ENCODE measurements around the gene APOBEC3H.

Gene APOBEC3H

DNA sequence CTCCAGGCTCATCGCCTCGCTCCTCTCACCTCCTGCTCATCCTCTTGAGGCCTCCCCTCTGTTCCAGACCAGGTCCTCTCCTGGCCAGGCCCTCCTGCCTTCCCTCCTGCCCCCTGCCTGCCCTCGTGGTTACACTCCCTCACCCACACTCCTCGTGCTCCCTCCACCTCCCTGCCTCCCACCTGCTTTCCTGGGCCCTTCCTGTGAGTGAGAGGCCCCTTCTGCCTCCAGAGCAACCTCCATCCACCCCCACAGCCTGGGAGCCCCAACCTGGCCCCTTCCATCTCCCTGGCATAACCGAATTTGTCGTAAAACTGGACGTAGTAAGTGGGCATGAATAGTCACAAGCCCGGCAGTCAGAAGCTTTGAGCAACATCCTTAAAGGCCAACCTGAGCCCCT is 15.4 kb upstream of the APOBEC3H start:
- no peak for DNase-seq

DNA sequence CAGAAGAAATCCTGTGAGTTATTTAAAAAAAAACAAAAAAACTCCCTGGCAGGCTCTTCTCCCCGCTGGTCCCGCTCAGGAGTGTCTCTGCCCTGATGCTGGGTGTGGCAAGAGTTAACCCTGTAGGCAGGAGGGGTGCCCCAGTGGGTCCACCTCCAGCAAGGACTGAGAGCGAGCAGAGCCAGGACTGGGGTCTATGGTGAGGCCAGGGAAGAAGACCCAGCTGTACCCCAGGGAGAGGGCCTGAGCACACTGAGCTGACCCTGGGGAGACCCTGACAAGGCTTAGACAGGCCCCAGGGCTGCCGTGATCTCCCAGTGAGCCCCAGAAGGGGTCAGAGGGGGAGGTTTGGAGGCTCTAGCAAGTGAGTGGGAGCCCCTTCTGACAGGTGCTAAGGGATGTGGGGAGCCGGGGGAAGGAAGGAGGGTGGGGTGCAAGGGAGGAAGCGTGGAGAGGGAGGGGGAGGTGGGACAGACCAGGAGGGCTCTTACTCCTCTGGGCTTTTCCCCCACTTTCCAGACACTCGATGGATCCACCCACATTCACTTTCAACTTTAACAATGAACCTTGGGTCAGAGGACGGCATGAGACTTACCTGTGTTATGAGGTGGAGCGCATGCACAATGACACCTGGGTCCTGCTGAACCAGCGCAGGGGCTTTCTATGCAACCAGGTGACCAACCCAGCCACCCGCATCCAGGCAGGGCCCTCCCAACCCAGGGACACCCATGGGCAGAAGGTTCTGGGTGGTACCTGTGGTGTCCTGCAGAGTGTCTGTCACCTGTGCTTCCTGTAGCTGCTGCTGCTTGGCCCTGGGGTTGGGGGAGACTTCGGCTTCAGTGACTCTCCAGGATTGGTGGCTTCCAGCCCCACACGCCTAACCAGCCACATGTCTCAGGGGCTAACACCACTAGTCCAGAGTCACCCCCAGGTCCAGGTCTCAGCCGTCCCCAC is 13.6 kb upstream of the APOBEC3H start:
- no peak for DNase-seq

DNA sequence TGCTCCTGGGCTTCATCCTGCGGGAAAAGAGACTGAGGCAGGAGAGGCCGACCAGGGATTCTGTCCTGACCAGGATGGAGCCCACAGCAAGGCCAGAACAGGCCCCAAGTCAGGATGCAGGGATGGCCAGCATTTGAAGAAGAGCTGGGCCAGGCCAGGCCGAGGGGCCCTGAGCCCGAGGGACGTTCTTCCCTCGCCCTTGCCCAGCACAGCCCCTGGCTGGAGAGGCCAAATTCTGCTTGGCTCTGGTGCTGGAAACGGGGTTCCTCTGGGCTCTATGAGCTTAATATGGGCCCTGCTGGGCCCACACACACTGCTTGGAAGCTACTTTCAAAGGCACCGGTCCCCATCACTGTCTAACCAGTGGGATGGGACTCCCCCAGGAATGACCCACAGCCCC is 12.4 kb upstream of the APOBEC3H start:
- DNase-seq = no peak

DNA sequence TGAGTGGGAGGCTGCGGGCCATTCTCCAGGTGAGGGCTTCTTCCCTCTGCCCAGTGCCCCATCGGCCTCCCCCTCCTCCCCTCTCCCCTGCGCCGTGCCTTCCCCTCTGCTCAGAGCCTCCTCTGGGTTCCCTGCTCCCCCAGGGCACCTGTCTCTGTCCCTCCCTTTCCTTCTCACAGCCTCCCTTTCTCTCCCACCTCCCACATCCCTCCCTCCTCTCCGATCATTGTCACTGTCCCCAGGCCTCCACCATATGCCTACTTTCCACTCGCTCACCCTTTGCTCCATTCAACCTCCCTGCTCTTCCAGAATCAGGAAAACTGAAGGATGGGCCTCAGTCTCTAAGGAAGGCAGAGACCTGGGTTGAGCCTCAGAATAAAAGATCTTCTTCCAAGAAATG is 9.9 kb upstream of the APOBEC3H start:
- no peak for DNase-seq

DNA sequence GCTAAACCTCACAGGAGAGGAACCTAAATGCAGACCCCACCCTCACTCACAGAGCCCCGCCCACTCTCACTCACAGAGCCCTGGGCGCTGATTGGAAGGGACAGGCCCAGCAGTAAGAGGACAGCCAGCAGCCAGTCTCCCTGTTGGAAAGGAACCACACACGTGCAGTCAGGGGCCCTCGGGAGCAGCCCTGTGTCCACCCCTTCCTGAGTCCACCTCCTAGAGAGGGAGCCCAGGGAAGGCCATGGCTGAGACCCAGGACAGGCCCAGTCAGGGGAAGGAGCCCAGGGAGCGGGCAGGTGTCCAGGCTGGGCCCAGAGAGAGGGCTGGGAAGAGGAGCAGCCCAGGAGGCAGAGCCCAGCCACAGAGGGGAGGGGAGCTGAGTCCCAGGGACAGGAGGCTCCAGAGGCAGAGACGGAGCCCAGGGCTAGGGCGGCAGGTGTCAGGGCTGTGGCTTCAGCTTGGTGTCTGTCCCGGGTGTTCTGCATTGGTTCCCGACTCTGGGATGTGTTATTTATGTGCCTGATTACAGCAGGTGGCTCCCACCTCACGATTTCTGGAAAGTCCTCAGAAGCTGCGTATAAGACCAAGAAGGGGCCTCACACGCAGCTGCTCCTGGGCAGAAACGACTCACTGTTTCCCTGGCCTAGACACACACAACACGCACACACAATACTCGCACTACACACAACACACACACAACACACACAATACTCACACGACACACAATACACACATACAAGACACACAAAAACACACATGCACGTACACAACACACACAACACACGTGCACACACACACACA is 9.0 kb upstream of the APOBEC3H start:
- DNase-seq = peak; percentile 1

DNA sequence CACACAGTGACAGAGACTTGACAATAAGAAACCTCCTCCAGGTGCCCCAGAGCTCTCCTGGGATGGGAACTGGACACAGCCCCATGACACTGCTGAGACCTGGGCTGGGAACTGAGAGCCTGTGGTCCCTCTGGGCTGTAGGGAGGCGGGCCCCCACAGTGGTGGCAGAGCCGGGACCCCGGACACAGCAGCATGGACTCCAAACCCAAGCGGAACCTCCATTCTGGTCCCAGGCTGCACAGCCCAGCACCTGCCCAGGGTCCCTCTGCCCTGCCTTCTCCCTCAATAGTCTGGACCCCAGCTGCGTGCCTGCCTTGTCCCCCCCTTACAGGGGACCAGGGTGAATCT is 8.4 kb upstream of the APOBEC3H start:
- no peak for DNase-seq

DNA sequence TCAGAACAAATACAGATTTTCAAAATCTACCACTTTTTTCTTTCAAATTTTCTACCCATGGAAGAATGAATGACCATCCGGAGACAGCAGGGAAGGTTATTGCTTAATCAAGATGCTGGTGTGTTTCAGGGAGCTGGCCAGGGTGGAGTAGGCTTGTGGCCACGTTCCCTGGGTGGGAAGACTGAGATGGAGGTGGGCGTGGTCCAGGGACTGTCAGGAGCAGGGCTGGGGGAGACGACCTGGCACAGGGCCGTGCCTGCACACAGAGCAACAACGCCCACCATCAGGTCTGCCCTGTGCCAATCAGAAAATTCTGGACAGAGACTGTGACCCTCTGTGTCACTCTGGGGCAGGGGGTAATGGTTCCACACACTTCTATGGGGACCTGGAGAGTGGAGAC is 7.1 kb upstream of the APOBEC3H start:
- DNase-seq = no peak

DNA sequence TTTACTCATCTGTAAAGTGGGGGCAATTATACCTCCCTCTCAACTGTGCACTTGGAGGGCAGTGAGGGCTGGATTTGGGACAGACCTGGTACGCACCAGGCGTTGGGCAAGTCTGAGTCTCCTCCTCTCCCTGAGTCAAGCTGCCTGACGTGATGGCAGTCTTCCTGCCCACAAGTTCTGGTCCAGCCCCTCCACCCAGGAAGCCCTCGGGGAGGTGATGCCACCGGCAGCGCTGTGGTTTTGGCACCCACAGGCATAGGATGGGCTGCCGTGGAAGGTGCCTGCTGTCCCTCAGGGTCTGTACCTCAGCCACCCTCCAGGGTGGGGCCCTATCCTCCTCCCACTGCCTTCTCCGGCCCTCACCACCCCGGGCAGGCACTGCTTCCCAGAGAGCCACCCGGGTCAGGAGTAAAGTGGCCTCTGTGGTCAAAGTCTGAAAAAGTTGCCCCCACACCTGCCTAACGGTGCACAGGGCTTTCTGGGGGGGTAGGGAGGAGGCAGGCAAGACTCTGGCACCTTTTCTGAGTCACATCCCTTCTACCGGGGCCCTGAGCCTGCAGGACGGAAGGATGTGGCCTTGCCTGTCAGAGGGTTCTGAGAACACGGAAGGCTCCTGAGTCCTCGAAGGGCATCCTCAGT is 6.5 kb upstream of the APOBEC3H start:
- no peak for DNase-seq

DNA sequence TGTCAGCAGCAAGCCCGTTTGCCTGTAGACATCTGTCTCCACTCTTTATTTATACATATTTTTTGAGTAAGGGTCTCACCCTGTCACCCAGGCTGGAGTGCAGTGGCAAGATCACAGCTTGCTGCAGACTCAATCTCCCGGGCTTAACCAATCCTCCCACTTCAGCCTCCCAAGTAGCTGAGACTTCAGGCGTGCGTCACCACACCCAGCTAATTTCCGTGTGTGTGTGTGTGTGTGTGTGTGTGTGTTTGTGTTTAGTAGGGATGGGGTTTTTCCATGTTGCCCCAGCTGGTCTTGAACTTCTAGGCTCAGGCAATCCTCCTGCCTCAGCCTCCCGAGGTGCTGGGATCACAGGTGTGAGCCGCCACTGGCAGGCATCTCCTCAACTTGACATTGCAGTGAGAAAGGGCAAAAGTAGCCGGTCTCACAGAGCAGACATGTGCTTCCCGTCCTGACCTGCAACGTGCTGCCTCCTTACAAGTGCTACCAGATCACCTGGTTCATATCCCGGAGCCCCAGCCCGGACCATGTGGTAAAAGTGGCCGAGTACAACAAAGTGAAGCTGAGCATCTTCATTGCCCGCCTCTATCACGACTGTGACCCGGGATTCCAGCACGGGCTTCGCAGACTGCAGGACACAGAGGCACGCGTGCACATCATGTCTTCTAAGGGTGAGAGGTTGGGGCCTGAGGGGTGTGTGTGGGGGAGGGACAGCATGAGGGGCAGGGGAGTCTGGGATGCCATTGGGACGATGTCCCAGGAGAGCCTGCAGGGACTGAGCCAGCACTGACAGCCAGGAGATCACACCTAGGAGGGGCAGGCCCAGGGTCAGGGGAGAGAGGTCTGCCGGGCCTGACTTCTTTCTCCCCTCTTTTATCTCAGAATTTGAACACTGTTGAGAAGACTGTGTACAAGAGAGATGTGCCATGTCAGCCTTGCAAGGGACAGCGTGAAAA is 5.6 kb upstream of the APOBEC3H start:
- no peak for DNase-seq

DNA sequence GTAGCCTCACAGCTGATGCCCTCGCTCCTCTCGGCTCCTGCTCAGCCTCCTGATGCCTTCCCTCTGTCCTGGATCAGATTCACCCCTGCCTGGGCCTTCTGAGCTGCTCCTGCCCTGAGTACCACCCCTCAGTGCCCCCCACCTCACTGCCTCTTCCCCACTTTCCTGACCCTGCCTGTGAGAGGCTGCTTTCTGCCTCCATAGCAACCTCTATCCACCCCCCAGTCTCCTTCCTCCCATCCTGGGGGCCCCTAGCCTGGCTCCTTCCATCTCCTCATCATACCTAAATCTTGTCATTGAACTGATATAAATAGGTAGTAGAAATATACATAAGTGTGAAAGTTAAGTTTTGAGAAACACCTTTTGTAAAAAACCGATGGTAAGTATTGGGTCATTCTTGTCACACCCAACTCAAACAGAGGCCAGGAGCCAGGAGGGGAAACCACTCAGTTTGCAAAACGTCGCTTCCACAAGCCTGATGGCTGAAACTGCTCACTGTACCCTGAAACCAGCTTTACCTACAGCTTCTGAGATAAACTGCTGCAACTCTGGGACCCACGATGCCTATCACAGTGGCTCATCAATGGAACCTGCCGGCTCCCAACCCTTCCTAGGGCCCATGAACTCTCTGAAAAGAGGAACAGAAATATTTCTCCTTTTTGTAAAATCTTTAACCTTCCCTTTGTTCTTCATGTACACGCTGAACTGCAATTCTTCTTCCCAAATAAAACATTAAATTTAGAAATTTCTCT is 4.8 kb upstream of the APOBEC3H start:
- no peak for DNase-seq

DNA sequence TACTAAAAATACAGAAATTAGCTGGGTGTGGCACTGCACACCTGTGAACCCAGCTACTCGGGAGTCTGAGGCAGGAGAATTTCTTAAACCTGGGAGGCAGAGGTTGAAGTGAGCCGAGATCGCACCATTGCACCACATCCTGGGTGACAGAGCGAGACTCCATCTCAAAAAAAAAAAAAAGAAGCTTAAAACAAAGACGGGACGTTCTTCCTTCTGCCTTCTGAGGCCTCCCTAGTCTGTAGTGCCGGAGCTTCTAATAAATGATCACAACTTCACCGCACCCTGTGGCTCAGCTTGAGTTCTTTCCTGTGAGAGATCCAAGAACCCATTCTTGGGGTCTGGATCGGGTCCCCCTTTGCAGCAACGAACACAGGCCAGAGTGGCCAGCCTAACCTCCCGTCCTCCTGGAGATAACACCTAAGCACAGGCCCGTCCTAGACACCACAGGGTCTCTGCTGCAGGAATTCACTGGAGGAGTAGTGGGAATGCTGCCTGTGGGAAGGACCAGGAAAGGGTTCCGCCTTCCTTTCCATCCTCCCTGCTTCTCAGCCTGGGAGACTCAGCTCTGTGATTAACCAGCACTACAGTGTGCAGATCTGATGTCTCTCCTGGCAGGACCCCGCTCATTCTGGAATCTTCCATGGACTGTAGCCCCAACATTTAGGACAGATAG is 2.2 kb upstream of the APOBEC3H start:
- no peak for DNase-seq

DNA sequence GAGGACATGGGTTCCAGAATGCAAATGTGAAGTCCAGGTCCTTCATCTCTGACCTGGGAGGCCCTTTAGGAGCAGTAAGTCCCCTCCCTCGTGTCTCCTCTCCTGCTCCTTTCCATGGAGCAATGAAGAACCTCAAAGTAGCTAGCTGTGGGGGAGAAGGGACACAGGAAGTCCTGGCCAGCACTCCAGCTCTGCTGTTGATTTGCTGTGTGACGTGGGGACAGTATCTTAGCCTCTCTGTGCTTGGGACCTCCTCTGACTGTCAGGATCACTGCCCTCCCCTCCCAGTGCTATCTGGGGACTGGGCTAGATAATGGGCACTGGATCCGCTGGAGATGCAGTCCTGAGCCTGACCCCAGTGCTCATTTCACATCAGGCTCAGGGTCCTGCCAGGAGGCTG is 1.1 kb upstream of the APOBEC3H start:
- DNase-seq = no peak

DNA sequence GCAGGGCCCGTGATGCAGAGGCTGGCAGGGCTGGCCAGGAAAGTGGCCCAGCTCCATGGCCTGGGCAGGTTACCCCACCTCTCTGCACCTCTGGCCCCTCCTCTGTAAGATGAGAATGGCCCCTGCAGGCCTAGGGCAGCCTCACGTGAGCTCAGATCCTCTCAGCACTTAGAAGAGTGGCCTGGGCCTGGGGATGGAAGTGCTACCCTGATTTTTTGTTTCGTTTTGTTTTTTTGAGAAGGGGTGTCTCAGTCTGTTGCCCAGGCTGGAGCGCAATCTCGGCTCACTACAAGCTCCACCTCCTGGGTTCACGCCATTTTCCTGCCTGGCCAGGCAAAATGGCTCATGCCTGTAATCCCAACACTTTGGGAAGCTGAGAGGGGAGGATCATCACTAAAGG is 982 bp downstream of the APOBEC3H start:
- no peak for DNase-seq

DNA sequence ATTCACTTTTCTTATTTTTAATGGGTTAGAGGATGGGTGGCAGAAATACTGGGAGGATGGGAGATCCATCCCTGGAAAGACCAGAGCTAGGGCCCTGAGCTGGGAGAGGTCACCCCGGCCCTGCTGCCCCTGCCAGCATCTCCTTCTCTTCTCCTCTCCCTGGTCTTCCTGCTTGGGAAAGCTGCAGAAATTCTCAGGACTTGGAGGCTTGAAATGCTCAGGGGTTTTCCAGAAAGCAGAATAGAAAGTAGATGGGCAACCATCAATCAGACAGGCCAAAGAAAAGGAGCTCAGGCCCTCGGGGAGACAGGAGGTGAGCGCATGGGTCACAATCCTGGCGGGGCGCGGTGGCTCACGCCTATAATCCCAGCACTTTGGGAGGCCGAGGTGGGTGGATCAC is 1.5 kb downstream of the APOBEC3H start:
- DNase-seq = no peak

DNA sequence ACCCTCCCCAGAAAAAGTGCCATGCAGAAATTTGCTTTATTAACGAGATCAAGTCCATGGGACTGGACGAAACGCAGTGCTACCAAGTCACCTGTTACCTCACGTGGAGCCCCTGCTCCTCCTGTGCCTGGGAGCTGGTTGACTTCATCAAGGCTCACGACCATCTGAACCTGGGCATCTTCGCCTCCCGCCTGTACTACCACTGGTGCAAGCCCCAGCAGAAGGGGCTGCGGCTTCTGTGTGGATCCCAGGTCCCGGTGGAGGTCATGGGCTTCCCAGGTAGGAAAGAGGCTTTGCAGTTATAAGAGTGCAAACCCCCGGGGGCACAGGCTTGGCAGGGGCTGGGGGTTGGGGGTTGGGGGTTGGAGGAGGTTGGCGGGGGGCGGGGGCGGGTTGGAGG is 4.2 kb downstream of the APOBEC3H start:
- DNase-seq = no peak

DNA sequence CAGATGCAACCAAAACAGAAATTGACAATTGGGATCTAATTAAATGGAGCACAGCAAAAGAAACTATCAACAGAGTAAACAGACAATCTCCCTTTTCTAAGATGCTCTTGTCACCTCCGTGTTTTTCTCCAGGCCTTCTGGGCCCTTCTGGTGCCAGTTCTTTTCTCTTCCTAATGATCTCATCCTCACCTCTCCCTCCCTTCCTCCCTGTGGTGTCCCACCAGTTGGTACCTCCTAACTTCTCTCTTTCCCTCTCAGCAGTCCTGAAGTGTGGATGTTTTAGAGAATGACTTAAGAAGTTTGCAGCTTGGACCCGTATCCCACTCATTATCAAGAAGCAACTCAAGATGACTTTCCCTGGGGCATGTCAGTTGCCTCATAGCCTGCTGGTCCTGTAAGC is 6.4 kb downstream of the APOBEC3H start:
- no peak for DNase-seq

DNA sequence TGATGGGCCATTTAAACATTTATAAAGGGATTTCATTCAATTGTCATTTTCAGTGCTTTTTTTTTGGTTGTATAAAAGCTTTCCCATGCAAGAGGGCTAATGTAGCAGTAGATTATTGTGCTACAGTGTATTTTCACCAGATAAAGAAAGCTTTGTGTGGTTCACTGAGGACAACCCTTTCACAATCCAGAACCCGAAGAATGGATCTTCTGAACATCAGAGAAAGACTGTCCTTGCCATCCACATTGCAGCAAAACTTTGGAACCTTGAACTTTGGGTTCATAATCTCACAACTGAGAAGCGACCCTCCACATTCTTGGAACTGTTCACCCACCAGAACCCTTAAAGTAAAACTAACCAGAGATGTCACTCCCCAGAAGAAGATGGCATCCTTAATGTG is 9.3 kb downstream of the APOBEC3H start:
- no peak for DNase-seq

DNA sequence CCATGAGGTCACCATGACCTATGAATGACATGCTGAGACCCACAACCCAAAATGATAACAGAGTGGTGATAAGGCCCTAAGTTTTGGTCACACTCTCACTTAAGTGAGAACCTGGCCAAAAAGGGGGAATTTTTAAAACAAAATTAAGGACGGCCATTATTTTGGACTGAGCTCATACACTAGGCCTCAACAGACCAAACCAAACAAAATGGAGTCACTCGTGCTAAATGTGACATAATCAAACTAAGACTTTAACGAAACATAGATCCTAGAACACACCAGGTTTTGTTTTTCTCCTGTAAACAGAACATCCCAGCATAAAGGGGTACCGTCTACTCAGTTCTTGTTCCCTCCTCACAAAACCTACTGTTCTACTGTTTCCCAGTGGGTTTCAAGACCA is 11.4 kb downstream of the APOBEC3H start:
- DNase-seq = no peak

DNA sequence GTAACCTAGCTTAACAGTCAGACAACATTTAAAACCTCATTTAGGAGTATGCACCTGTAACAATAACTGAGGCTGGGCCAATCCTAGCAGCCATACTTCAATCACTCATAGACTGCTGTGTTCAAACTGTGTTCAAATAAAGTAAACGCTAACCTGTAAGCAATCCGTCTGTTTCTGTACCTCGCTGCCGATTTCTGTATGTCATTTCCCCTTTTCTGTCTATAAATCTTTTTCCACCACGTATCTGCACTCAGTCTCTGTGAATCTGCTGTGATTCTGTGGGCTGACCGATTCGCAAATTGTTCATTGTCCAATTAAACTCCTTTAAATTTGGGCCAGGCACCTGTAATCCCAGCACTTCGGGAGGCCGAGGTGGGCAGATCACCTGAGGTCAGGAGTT is 12.3 kb downstream of the APOBEC3H start:
- DNase-seq = no peak

DNA sequence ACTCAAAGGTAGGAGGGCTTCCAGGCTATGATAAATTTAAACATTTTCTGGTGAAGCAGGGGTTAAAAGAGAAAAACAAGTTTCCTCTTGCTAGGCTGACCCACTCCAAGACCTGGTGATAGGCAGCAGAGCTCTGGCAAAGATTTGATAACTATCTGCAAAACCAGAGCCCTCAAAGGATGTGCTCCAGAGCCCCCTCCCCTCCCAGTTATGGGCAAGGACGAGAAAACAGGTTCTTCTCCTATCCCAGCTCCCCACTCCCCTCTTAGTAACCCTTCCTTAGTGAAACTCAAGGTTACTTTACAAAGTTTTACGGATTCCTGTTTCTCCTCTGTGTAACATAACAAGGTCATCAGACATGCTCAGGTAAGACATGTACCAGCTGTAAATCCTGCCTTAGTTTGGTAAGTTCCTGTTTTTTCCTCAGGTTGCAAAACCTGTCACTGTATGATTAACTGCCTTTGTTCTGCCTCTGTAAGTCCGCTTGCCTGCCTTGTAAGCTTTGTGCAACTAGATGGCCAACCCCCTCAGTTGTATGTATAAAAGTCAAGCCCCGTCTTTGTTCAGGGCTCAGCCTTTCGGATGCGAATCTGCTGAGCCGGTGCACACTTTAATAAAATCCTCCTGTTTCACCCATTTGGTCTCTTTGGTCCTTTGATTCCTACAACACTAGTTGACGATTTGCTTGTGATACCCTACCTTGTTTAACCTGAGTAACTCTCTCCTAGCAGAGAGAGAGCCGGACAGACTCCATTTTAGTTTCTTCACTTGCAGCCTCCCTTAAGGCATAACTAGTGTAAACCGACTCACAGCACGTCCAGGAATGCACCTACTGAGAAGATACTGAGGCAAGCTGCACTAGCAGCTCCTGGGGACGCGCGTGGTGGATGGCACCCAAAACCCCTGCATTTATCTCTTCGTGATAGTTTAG is 13.9 kb downstream of the APOBEC3H start:
- DNase-seq = no peak
